Measurements from ENCODE around the gene UTP11. TPM values are rescaled to one million over a fixed set of nuclear protein-coding genes. Genes with fewer than 3 reads are reported as not detected.

Gene UTP11
- total and polyA plus RNA-seq, 2 donors (not counting 3 experiments of a cell fraction or from before 2014, with no cell fraction given): 20.1 to 54.1 TPM

- no peaks in the 10 kb centered on the region for H4K20me1 ChIP-seq (replicated peaks; ENCODE audit: control insufficient read depth, extremely low read depth, insufficient read depth, low read length)
- no peak overlapping the region for H2AFZ ChIP-seq (ENCODE audit: low read depth, low read length)
- H3K9ac ChIP-seq (replicated peaks; ENCODE audit: extremely low read depth, insufficient read depth, low read length): no peak overlapping the region
- intact Hi-C loops (cut with micrococcal nuclease): no loop called here
- peaks cover 7% of the 10 kb centered on the region for H3K4me1 ChIP-seq (ENCODE audit: control insufficient read depth, extremely low read depth, insufficient read depth, low read length)
- DNase-seq (ENCODE audit: low read depth, low spot score): no peak
- TF ChIP-seq GATA2 (IDR thresholded peaks at IDR 0.05; ENCODE audit: insufficient read depth, insufficient read length, low read depth, low read length): no peak
- no peak for TF ChIP-seq CTCF (IDR thresholded peaks at IDR 0.05; ENCODE audit: extremely low read depth in 1 of 2, insufficient read depth in 1 of 2, low read depth in 1 of 2, low read length in 2 of 2)
- no peak for TF ChIP-seq JUN (IDR thresholded peaks at IDR 0.05; ENCODE audit: borderline replicate concordance, insufficient read depth, insufficient read length, low read depth)
- TF ChIP-seq MYC (IDR thresholded peaks at IDR 0.05; ENCODE audit: low read depth, low read length): no peak
- no peak for TF ChIP-seq MAX (IDR thresholded peaks at IDR 0.05; ENCODE audit: insufficient read depth, insufficient read length)
- TF ChIP-seq EZH2 (IDR thresholded peaks at IDR 0.05; ENCODE audit: borderline replicate concordance, low read depth, low read length, severe bottlenecking): no peak
- no peak for TF ChIP-seq FOS (IDR thresholded peaks at IDR 0.05; ENCODE audit: borderline replicate concordance, insufficient read depth, low read length)
- TF ChIP-seq POLR2A (IDR thresholded peaks at IDR 0.05; ENCODE audit: low read depth, low read length): no peak
- TF ChIP-seq POLR2AphosphoS5 (IDR thresholded peaks at IDR 0.05; ENCODE audit: insufficient read depth, low read depth, low read length): no peak
- FAIRE-seq: no peak
- BruUV-seq (replicated peaks): no TSS peak
- H3K27ac ChIP-seq (ENCODE audit: insufficient read depth, low read depth, low read length): no peak overlapping the region
- no peak overlapping the region for H3K4me3 ChIP-seq (replicated peaks in 1 of 3; ENCODE audit: insufficient read depth in 1 of 3, low read depth in 1 of 3, low read length in 3 of 3)
- H3K27me3 ChIP-seq (ENCODE audit: control insufficient read depth in 2 of 2, insufficient read depth in 2 of 2, low read length in 2 of 2): peaks cover 45 to 64% of the 10 kb centered on the region in 2 experiments
- no peaks in the 10 kb centered on the region for H3K9me3 ChIP-seq (replicated peaks; ENCODE audit: control insufficient read depth, insufficient read depth, low read length)
- ChIA-PET POLR2A (no interaction called here), CTCF (interaction anchor here (1.3 kb wide), 1 partner anchor 10 kb away, joined by 4 read pairs; no protein-coding TSS in a partner anchor)
- no peaks in the 10 kb centered on the region for H3K36me3 ChIP-seq (ENCODE audit: control insufficient read depth in 2 of 2, extremely low read depth in 1 of 2, insufficient read depth in 2 of 2, low read length in 2 of 2)
- no peaks in the 10 kb centered on the region for H3K79me2 ChIP-seq (ENCODE audit: control insufficient read depth, insufficient read depth, low read length)
- H3K4me2 ChIP-seq (ENCODE audit: insufficient read depth, low read length): no peak overlapping the region
- dilution Hi-C loops (cut with MboI; ENCODE audit: extremely low pct_ligation_motif_present, low sequenced_read_pairs): no loop called here
- H3K9me1 ChIP-seq (replicated peaks; ENCODE audit: control insufficient read depth, extremely low read depth, insufficient read depth, low read length): no peaks in the 10 kb centered on the region
These were observed 30.7 kb downstream of the UTP11 start for GRCh38 chr1:38043036-38043747.
